AG10803 (cell line): ENCODE measurements around the gene COL23A1.

Source experiments
- DNase-seq: peaks from one replicate; pipeline ENCODE4 v3.0.0; 2010; ENCODE audit warnings: low read depth
- H3K4me3 ChIP-seq: 2 replicates; pipeline ENCODE4 v1.5.1; 2011; ENCODE audit warnings: mild to moderate bottlenecking, low read length, control low read depth
- TF ChIP-seq, protein P1 (sequence below): conservative IDR thresholded peaks from 2 replicates; pipeline ENCODE4 v1.5.1; 2011; ENCODE audit warnings: mild to moderate bottlenecking, low read length, control low read depth, inconsistent platforms

The COL23A1 gene

DNA sequence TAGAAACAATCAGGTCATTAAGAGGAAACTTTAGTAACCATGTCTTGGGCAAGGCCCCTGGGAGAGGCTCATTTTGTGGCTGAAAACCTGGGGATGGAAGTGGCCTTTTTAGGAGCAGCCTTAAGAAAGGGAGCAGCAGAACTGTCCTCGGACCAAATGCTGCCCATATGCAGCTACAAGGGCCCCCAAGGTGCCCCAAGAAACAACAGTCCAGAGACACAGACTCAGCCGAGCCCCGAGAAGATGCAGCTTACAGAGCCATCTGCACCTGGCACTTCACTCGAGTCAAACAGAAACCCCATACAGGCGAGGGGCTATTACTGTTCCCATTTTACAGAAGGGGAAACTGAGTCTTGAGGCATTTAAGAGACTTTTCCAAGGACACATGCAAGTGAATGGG lies 58.0 kb downstream of the COL23A1 start:
- no peak overlapping the region for H3K4me3 ChIP-seq
- TF ChIP-seq, protein P1, sequence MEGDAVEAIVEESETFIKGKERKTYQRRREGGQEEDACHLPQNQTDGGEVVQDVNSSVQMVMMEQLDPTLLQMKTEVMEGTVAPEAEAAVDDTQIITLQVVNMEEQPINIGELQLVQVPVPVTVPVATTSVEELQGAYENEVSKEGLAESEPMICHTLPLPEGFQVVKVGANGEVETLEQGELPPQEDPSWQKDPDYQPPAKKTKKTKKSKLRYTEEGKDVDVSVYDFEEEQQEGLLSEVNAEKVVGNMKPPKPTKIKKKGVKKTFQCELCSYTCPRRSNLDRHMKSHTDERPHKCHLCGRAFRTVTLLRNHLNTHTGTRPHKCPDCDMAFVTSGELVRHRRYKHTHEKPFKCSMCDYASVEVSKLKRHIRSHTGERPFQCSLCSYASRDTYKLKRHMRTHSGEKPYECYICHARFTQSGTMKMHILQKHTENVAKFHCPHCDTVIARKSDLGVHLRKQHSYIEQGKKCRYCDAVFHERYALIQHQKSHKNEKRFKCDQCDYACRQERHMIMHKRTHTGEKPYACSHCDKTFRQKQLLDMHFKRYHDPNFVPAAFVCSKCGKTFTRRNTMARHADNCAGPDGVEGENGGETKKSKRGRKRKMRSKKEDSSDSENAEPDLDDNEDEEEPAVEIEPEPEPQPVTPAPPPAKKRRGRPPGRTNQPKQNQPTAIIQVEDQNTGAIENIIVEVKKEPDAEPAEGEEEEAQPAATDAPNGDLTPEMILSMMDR = no peak
- no peak for DNase-seq

DNA sequence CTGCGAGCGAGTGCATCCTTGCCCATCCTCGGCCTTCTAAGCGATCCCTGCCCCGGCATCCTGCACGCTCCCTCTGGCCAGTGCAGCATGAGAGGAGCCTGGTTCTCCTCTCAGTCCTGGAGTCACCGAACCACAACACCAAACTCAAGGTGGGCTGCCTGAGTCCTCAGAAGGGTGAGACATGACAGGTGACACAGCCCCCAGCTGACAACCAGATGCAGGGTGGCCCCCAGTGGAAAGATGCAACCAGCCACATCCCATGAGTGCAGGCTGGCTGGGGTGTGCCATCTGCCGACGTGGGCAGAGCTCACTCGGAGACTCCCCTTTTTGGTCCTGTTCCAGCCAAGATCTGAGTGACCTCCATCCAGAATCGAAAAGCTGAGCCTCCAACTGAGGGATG lies 58.4 kb downstream of the COL23A1 start:
- H3K4me3 ChIP-seq = no peak overlapping the region
- TF ChIP-seq, protein P1 = no peak
- DNase-seq = no peak

DNA sequence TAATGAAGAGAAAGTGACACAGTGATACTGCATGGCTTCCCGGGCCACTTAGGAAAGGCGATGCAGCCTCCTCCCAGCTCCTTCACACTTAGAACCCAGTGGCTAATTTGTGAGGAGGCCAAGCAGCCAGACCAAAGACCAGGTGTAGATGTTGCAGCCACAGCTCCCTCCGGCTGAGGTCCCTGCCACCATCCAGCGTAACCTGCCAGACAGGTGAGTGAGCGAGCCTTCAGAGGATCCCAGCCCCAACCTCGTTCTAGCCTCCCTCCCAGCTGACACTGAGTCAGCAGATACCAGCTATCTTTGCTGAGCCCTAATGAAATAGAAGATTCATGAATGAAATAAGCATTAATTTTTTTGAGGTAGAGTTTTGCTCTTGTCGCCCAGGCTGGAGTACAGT lies 59.7 kb downstream of the COL23A1 start:
- TF ChIP-seq, protein P1 = no peak
- H3K4me3 ChIP-seq = no peak overlapping the region
- no peak for DNase-seq

DNA sequence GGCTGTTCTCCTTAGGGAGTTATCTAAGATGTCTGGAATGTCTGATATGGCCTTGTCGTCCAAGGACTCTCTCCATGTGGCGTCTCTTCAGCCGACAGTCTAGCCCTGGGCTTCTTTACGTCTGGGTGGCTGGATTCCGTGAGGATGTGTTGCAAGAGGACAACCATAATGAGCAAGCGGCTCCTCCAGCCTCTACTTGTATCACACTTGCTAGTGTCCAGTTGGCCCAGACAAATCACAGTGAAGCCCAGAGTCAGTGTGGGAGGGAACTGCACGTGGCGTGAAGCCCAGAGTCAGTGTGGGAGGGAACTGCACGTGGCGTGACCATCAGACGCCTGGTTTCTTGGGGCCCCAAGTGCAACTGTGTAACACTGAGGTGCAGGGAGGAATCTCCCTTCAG lies 61.1 kb downstream of the COL23A1 start:
- TF ChIP-seq, protein P1 = no peak
- DNase-seq = peak; percentile 14
- no peak overlapping the region for H3K4me3 ChIP-seq

DNA sequence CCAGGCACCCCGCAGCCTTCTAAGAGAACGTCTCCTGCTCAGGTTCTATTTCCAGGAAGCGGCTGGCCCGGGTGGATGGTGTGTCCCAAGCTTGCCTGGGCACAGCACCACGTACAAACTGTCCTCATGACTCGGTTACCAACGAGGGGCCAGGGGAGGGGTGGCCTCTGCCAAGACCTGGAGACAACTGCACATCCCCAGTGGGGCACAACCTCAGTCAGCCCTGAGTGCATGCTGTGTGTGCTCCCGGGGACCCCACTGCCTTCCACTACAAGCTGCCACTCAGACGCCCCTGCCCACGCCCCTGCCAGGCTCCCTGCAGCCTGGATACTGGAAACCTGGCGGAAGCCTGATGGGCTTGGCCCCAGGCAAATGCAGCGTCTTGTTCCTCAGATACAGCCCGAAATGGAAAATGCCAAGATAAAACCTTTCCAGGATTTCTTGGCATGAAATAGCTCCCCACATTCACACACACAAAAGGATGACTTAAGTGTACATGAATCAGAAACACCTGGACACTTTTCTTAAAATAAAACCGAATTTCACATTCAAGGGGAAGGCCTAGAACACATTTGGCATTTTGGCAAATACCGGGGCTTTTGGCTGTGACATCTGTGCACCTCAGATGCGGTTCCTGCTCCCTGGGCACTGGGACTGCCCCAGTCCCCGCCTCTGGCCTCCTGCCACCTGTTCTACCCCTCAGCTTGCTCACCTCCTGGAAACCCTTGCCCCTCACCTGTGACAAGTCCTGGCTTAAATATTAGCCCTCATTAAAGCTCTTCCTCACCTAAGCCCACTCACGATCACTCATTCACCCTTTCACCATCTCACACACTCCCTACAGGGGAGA lies 62.5 kb downstream of the COL23A1 start:
- TF ChIP-seq, protein P1 = no peak
- no peak for DNase-seq
- no peak overlapping the region for H3K4me3 ChIP-seq

DNA sequence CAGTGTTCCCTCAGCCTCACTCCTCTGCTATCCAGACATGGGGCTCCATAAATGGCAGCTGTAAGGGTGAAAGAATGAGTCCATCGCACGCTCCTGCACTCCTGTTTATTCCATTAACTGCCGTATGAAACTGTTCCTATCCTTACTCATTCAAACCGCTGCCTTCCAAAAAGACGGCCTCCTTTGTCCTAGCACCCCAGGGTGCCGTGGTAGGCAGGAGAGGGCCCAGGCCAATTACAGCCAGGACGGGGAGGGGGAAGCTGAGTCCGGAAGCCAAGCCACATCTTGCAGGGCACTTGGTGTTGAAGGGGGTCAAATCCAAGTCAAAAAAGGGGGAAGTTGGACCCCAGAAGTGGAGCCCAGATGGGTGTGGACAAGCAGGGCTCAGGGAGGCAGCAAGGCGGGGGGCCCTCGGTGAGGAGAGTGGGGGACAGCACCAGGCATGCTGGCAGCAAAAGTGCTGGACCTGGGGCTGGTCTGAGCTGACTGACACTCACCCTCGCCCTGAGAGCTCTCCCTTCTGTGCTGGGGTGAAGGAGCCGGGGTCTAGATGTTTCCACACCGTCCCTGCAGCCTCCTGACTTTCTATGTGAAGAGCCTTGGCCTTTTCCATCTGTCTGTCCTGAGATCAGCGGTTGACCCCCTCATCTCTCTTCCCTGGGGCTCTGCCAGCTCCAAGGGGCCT lies 63.3 kb downstream of the COL23A1 start:
- H3K4me3 ChIP-seq = no peak overlapping the region
- no peak for DNase-seq
- TF ChIP-seq, protein P1 = no peak
